Measurements from ENCODE around the gene PARN.
A peak's percentile ranks its signal among the peaks of the same experiment; 100 is the strongest.

The PARN gene

GRCh38 chr16:14529010-14529669 lies 100.9 kb downstream of the PARN start:
- ChIA-PET POLR2A (interaction anchor here (0.6 to 0.8 kb wide), 2 partner anchors 228 to 229 kb away, joined by 3 read pairs; no protein-coding TSS in a partner anchor), CTCF (interaction anchor here (0.6 to 5.9 kb wide), 32 partner anchors 9 to 606 kb away, joined by 3 to 48 read pairs (median 4); no protein-coding TSS in a partner anchor)
- peak; percentile 43 for TF ChIP-seq CTCF (IDR thresholded peaks at IDR 0.05; ENCODE audit: insufficient read depth, low read length, missing control alignments)
- DNase-seq (ENCODE audit: low read depth, low spot score) = peak; percentile 76
- H3K4me3 ChIP-seq (ENCODE audit: low read depth, low read length) = peak overlapping the region; percentile 32

- CTCF ChIA-PET = interaction anchor here (0.6 to 5.9 kb wide), 30 partner anchors 9 to 605 kb away, joined by 3 to 48 read pairs (median 4); no protein-coding TSS in a partner anchor
- POLR2A ChIA-PET = interaction anchor here (0.6 to 0.8 kb wide), 3 partner anchors 227 to 605 kb away, joined by 3 read pairs; no protein-coding TSS in a partner anchor
- H3K4me3 ChIP-seq (ENCODE audit: low read depth, low read length) = no peak overlapping the region
- no peak for DNase-seq (ENCODE audit: low read depth, low spot score)
- no peak for TF ChIP-seq CTCF (IDR thresholded peaks at IDR 0.05; ENCODE audit: insufficient read depth, low read length, missing control alignments)
Measured at GRCh38 chr16:14528306-14528705, 101.8 kb downstream of the PARN start.

GRCh38 chr16:14527411-14528044 lies 102.5 kb downstream of the PARN start:
- no peak overlapping the region for H3K4me3 ChIP-seq (ENCODE audit: low read depth, low read length)
- TF ChIP-seq CTCF (IDR thresholded peaks at IDR 0.05; ENCODE audit: insufficient read depth, low read length, missing control alignments) = no peak
- DNase-seq (ENCODE audit: low read depth, low spot score) = no peak
- ChIA-PET POLR2A (interaction anchor here (0.5 to 0.6 kb wide), 2 partner anchors 11 to 283 kb away, joined by 3 read pairs; no protein-coding TSS in a partner anchor), CTCF (interaction anchor here (0.7 to 5.9 kb wide), 18 partner anchors 11 to 608 kb away, joined by 3 to 48 read pairs (median 6); partner anchors contain the start of gene ERCC4)

- no peak for TF ChIP-seq CTCF (IDR thresholded peaks at IDR 0.05; ENCODE audit: insufficient read depth, low read length, missing control alignments)
- H3K4me3 ChIP-seq (ENCODE audit: low read depth, low read length) = no peak overlapping the region
- ChIA-PET POLR2A (interaction anchor here (0.5 kb wide), 1 partner anchor 33 kb away, joined by 3 read pairs; no protein-coding TSS in a partner anchor), CTCF (interaction anchor here (1.5 kb wide), 1 partner anchor 225 kb away, joined by 4 read pairs; no protein-coding TSS in a partner anchor)
- DNase-seq (ENCODE audit: low read depth, low spot score) = no peak
Measured at GRCh38 chr16:14525596-14525995, 104.5 kb downstream of the PARN start.

- no peak for DNase-seq (ENCODE audit: low read depth, low spot score)
Measured at GRCh38 chr16:14524979-14525378, 105.1 kb downstream of the PARN start.

More at GRCh38 chr16:14524979-14525378, 105.1 kb downstream of the PARN start:
- CTCF ChIA-PET = interaction anchor here (1.2 to 1.5 kb wide), 3 partner anchors 220 to 239 kb away, joined by 3 to 4 read pairs (median 3); no protein-coding TSS in a partner anchor
- no peak overlapping the region for H3K4me3 ChIP-seq (ENCODE audit: low read depth, low read length)
- POLR2A ChIA-PET = no interaction called here
- no peak for TF ChIP-seq CTCF (IDR thresholded peaks at IDR 0.05; ENCODE audit: insufficient read depth, low read length, missing control alignments)
